Activated effector memory CD4-positive, alpha-beta T cell treated with Interleukin-2 at 50 U/mL for 16 hours (primary cell): ENCODE results near the gene FBXO30.

Experiments
- DNase-seq: peaks from one replicate; pipeline ENCODE4 v3.0.0-alpha.2; 2020

FBXO30 gene

DNA sequence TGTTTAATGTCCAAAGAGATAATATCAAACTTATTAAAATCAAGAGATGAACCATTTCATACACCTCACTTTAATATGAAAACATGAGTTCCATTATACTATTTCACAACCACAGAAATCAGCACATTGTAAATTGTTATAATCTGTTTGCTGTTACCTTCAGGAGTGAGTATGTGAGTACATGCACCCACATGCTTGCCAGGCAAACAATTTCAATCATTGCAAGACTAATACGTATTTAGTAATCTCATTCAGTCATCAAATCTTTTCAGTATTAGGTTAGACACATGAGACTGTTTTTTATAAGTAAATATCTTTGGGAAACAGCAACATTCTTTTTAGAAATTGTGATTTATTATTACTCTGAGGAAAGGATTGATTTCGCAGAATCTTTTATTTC is 70.0 kb downstream of the FBXO30 start:
- no peak for DNase-seq
